GM12878 (cell line): ENCODE data around the gene THAP7. TPM values are rescaled to one million over a fixed set of nuclear protein-coding genes. Genes with fewer than 3 reads are reported as not detected.

ENCODE experiments used
- ATAC-seq: fragments of 200-7000 bp; cut with Tn5 transposase; 3 replicates; pipeline ENCODE4 v1.9.1; 2020; ENCODE audit warnings: mild to moderate bottlenecking, moderate library complexity
- BruUV-seq: library from RNA; stranded (reverse); fragments of 400-500 nt; replicated peaks from 2 replicates; lab custom pipeline; 2021; lab: Mats Ljungman, UMichigan
- CTCF ChIA-PET: fragments of 300-600 bp; sonication (Branson Sonifier 250); formaldehyde crosslinking; extraction: SDS; loops from one replicate; lab custom pipeline; 2021; ENCODE audit warnings: inconsistent platforms; lab: Yijun Ruan, JAX
- POLR2A ChIA-PET: fragments of 350-600 bp; formaldehyde crosslinking; extraction: SDS; loops from one replicate; lab custom pipeline; 2021; ENCODE audit warnings: inconsistent platforms; lab: Charles Lee
- RAD21 ChIA-PET: fragments of 300-600 bp; sonication (Branson Sonifier 250); formaldehyde crosslinking; loops from one replicate; lab custom pipeline; 2023; ENCODE audit warnings: antibody characterized with exemption; ENCODE audit not compliant: unreplicated experiment; lab: Charles Lee
- SMC1A ChIA-PET: fragments of 300-600 bp; sonication (Branson Sonifier 250); formaldehyde crosslinking; loops from one replicate; lab custom pipeline; 2023; ENCODE audit not compliant: unreplicated experiment, uncharacterized antibody; lab: Charles Lee
- DNase-seq: peaks from one replicate; pipeline ENCODE4 v3.0.0-alpha.2; 2011; ENCODE audit warnings: low read depth, low spot score
- FAIRE-seq: peaks from 3 replicates; lab custom pipeline; 2011; peaks lifted over from hg19 to GRCh38; lab: Jason Lieb, UNC
- H2AFZ ChIP-seq: 2 replicates; pipeline ENCODE4 v1.6.0; 2011; ENCODE audit warnings: low read depth, low read length, control low read depth; ENCODE audit not compliant: control insufficient read depth
- H3K27ac ChIP-seq: 2 replicates; pipeline ENCODE4 v1.5.1; 2011; ENCODE audit warnings: control low read depth; ENCODE audit not compliant: control insufficient read depth, insufficient read depth
- H3K27me3 ChIP-seq, 2 experiments: replicated peaks in 1 of 2; 2 replicates each; pipeline versions ENCODE4 v1.6.0 to v1.6.1; 2011; ENCODE audit warnings: low read length in 1 of 2; ENCODE audit not compliant: control insufficient read depth in 2 of 2, insufficient read depth in 2 of 2
- H3K36me3 ChIP-seq, 2 experiments: 2 replicates each; pipeline ENCODE4 v1.5.1; 2011; ENCODE audit warnings: low read length in 1 of 2; ENCODE audit not compliant: control insufficient read depth in 2 of 2, insufficient read depth in 2 of 2
- H3K4me1 ChIP-seq: 2 replicates; pipeline ENCODE4 v1.6.1; 2011; ENCODE audit warnings: mild to moderate bottlenecking, low read length, moderate library complexity, mixed read lengths; ENCODE audit not compliant: control insufficient read depth, insufficient read depth
- H3K4me2 ChIP-seq: 2 replicates; pipeline ENCODE4 v1.6.0; 2011; ENCODE audit warnings: control low read depth; ENCODE audit not compliant: control insufficient read depth, insufficient read depth
- H3K4me3 ChIP-seq: fragments of 200-600 bp; sonication (generic); 2 replicates; pipeline ENCODE4 v1.5.1; 2016
- H3K79me2 ChIP-seq: 2 replicates; pipeline ENCODE4 v1.6.0; 2011; ENCODE audit warnings: low read length; ENCODE audit not compliant: control insufficient read depth, insufficient read depth
- H3K9ac ChIP-seq: 2 replicates; pipeline ENCODE4 v1.8.0; 2011; ENCODE audit warnings: low read length, control low read depth, mixed read lengths; ENCODE audit not compliant: control insufficient read depth, insufficient read depth
- H3K9me3 ChIP-seq: replicated peaks from 3 replicates; pipeline ENCODE4 v1.5.1; 2011; ENCODE audit warnings: mild to moderate bottlenecking, low read length; ENCODE audit not compliant: control insufficient read depth, insufficient read depth
- H4K20me1 ChIP-seq: 2 replicates; pipeline ENCODE4 v1.6.0; 2011; ENCODE audit not compliant: control insufficient read depth, insufficient read depth
- ATF2 ChIP-seq: IDR thresholded peaks from 2 replicates; pipeline ENCODE4 v1.6.1; 2012; ENCODE audit warnings: low read length, inconsistent platforms
- BHLHE40 ChIP-seq, 2 experiments: fragments of 450-650 bp in 1 of 2; IDR thresholded peaks; 2 replicates each; pipeline ENCODE4 v1.6.1; 2011 to 2017; ENCODE audit warnings: low read depth in 2 of 2, borderline replicate concordance in 1 of 2, improper control_type of control experiment in 1 of 2, low read length in 1 of 2, mild to moderate bottlenecking in 1 of 2
- CBX5 ChIP-seq: sonication (generic); IDR thresholded peaks from 2 replicates; pipeline ENCODE4 v1.6.1; 2016; ENCODE audit warnings: low read depth, moderate library complexity, mild to moderate bottlenecking, inconsistent platforms
- CHD2 ChIP-seq: IDR thresholded peaks from 2 replicates; pipeline ENCODE4 v1.6.1; 2011; ENCODE audit warnings: low read depth, low read length, improper control_type of control experiment, borderline replicate concordance
- FOXM1 ChIP-seq: IDR thresholded peaks from 2 replicates; pipeline ENCODE4 v1.6.1; 2012; ENCODE audit warnings: low read depth, mild to moderate bottlenecking, inconsistent platforms, low read length, moderate library complexity
- GATAD2B ChIP-seq: fragments of 450-650 bp; conservative IDR thresholded peaks from 2 replicates; pipeline ENCODE4 v1.6.1; 2017; ENCODE audit warnings: low read depth, mild to moderate bottlenecking, moderate library complexity
- HCFC1 ChIP-seq: fragments of 150-350 bp; IDR thresholded peaks from 2 replicates; pipeline ENCODE4 v1.6.1; 2014; ENCODE audit warnings: low read length
- JUNB ChIP-seq: IDR thresholded peaks from 2 replicates; pipeline ENCODE4 v1.6.1; 2016; ENCODE audit warnings: antibody characterized with exemption, mild to moderate bottlenecking
- POLR2A ChIP-seq: IDR thresholded peaks from 2 replicates; pipeline ENCODE4 v1.6.1; 2011; ENCODE audit warnings: low read depth, mild to moderate bottlenecking, low read length
- PRDM15 ChIP-seq: fragments of 450-650 bp; formaldehyde crosslinking; IDR thresholded peaks from 2 replicates; pipeline ENCODE4 v1.4.0; 2020; ENCODE audit warnings: mild to moderate bottlenecking, moderate library complexity
- RCOR1 ChIP-seq: conservative IDR thresholded peaks from 2 replicates; pipeline ENCODE4 v1.6.1; 2012; ENCODE audit warnings: low read depth, low read length, improper control_type of control experiment
- SPI1 ChIP-seq: IDR thresholded peaks from 2 replicates; pipeline ENCODE4 v1.6.1; 2011; ENCODE audit warnings: low read depth, mild to moderate bottlenecking, low read length, moderate library complexity, borderline replicate concordance; ENCODE audit not compliant: insufficient read depth
- TBL1XR1 ChIP-seq: IDR thresholded peaks from 2 replicates; pipeline ENCODE4 v1.6.1; 2012; ENCODE audit warnings: low read depth, low read length, improper control_type of control experiment
- TCF12 ChIP-seq: IDR thresholded peaks from 2 replicates; pipeline ENCODE4 v1.6.1; 2011; ENCODE audit warnings: low read depth, mild to moderate bottlenecking, low read length
- TCF3 ChIP-seq: IDR thresholded peaks from 2 replicates; pipeline ENCODE4 v1.6.1; 2012; ENCODE audit warnings: low read depth, mild to moderate bottlenecking, low read length, borderline replicate concordance; ENCODE audit not compliant: insufficient read depth
- YBX1 ChIP-seq: fragments of 450-650 bp; IDR thresholded peaks from 2 replicates; pipeline ENCODE4 v1.6.1; 2016; ENCODE audit warnings: antibody characterized with exemption
- ZSCAN29 ChIP-seq: fragments of 450-650 bp; IDR thresholded peaks from 2 replicates; pipeline ENCODE4 v1.6.1; 2017; ENCODE audit warnings: mild to moderate bottlenecking, moderate library complexity
- WGBS: methylation state at CpG from one replicate; pipeline ENCODE4 v1.1.6; 2016; ENCODE audit warnings: low lambda C conversion rate; ENCODE audit not compliant: insufficient replicate concordance, insufficient coverage; ENCODE audit errors: missing lambda C conversion rate; 5-methylcytosine and 5-hydroxymethylcytosine counted together
- in situ Hi-C: fragments of 300-500 bp; cut with MboI; formaldehyde crosslinking; loops from 9 replicates; pipeline ENCODE4 v1.14.3; 2018; ENCODE audit warnings: mixed read lengths
- intact Hi-C: fragments of 100-400 bp; cut with micrococcal nuclease; formaldehyde crosslinking; loops from one replicate; pipeline ENCODE4 v1.14.2; 2022; ENCODE audit not compliant: unreplicated experiment
- polyA plus RNA-seq, 11 experiments: library from polyadenylated mRNA; depleted of rRNA in 4 of 11; unstranded in 6 of 11; stranded (reverse) in 5 of 11; fragments of >200 nt; fragmentation: Nextera tagmentation in 4 of 11; fragmentation: Illumina TruSeq in 1 of 11; extraction: Ambion mirVana in 4 of 11; extraction: Trizol in 1 of 11; gene quantifications; 1 replicate in 1 of 11; 2 replicates in 10 of 11; pipeline versions ENCODE4 v1.2.1 to v1.2.3, GENCODE V29; 2011 to 2016; ENCODE audit warnings: inconsistent platforms in 2 of 11, missing spikeins in 2 of 11, low read depth in 1 of 11
- total RNA-seq, 4 experiments: library from RNA; depleted of rRNA in 3 of 4; stranded (reverse); fragments of >200 nt in 3 of 4; fragmentation: Illumina TruSeq in 1 of 4; extraction: Trizol in 1 of 4; gene quantifications; 2 replicates each; pipeline versions ENCODE4 v1.2.1 to v1.2.3, GENCODE V29; 2013 to 2021
- TF ChIP-seq, protein P1 (sequence below): fragments of 450-650 bp; IDR thresholded peaks from 2 replicates; pipeline ENCODE4 v1.6.1; 2017; ENCODE audit warnings: antibody characterized with exemption, mild to moderate bottlenecking, moderate library complexity

THAP7 gene
- total and polyA plus RNA-seq, 10 of the 15 experiments (the other 5 are each of a cell fraction or from before 2014, with no cell fraction given): 0.66 to 58.3 (median 26.3) TPM

- no TSS peak for BruUV-seq
- H3K4me1 ChIP-seq: peaks cover 5% of the 10 kb centered on the region; the same call in 1 of the 2 replicates
- ATAC-seq (no peak), FAIRE-seq (no peak), DNase-seq (no peak)
- SMC1A ChIA-PET: no interaction called here
- H3K27ac ChIP-seq: no peak overlapping the region
- H4K20me1 ChIP-seq: no peaks in the 10 kb centered on the region
- intact Hi-C loops: no loop called here
- POLR2A ChIA-PET: no interaction called here
- no peak overlapping the region for H3K4me2 ChIP-seq
- CTCF ChIA-PET: no interaction called here
- RAD21 ChIA-PET: no interaction called here
- H3K4me3 ChIP-seq: no peak overlapping the region
- no peak overlapping the region for H3K9ac ChIP-seq
- H3K36me3 ChIP-seq: no peaks in the 10 kb centered on the region
- peaks cover 6% of the 10 kb centered on the region; the same call in 2 of the 3 replicates for H3K9me3 ChIP-seq
- peaks cover 5% of the 10 kb centered on the region for H3K79me2 ChIP-seq
- in situ Hi-C loops: no loop called here
- H3K27me3 ChIP-seq: no peaks in the 10 kb centered on the region
- H2AFZ ChIP-seq: no peak overlapping the region
- 48% methylated on average over 11 of the region's 11 CpGs for WGBS
- no peak for TF ChIP-seq TBL1XR1
- TF ChIP-seq TCF12: no peak
- TF ChIP-seq FOXM1: no peak
- no peak for TF ChIP-seq JUNB
- no peak for TF ChIP-seq GATAD2B
- no peak for TF ChIP-seq RCOR1
- TF ChIP-seq YBX1: no peak
- TF ChIP-seq BHLHE40 (IDR thresholded peaks at IDR 0.05; ENCODE audit: borderline replicate concordance in 1 of 2, low read depth in 2 of 2, low read length in 1 of 2): no peak
- TF ChIP-seq CHD2: no peak
- TF ChIP-seq TCF3: no peak
- no peak for TF ChIP-seq SPI1
- no peak for TF ChIP-seq ZSCAN29
- no peak for TF ChIP-seq CBX5
- TF ChIP-seq, protein P1, sequence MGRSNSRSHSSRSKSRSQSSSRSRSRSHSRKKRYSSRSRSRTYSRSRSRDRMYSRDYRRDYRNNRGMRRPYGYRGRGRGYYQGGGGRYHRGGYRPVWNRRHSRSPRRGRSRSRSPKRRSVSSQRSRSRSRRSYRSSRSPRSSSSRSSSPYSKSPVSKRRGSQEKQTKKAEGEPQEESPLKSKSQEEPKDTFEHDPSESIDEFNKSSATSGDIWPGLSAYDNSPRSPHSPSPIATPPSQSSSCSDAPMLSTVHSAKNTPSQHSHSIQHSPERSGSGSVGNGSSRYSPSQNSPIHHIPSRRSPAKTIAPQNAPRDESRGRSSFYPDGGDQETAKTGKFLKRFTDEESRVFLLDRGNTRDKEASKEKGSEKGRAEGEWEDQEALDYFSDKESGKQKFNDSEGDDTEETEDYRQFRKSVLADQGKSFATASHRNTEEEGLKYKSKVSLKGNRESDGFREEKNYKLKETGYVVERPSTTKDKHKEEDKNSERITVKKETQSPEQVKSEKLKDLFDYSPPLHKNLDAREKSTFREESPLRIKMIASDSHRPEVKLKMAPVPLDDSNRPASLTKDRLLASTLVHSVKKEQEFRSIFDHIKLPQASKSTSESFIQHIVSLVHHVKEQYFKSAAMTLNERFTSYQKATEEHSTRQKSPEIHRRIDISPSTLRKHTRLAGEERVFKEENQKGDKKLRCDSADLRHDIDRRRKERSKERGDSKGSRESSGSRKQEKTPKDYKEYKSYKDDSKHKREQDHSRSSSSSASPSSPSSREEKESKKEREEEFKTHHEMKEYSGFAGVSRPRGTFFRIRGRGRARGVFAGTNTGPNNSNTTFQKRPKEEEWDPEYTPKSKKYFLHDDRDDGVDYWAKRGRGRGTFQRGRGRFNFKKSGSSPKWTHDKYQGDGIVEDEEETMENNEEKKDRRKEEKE: no peak
- no peak for TF ChIP-seq ATF2
- TF ChIP-seq POLR2A: no peak
- no peak for TF ChIP-seq HCFC1
- TF ChIP-seq PRDM15: no peak
Measured at GRCh38 chr22:20977019-20977418, 24.9 kb downstream of the THAP7 start.
